ENCODE results near the gene SENP1. TPM values are rescaled to one million over a fixed set of nuclear protein-coding genes. Genes with fewer than 3 reads are reported as not detected.

SENP1 gene
- total RNA-seq, 1 donor from 2014 or later: 44.0 TPM

DNA sequence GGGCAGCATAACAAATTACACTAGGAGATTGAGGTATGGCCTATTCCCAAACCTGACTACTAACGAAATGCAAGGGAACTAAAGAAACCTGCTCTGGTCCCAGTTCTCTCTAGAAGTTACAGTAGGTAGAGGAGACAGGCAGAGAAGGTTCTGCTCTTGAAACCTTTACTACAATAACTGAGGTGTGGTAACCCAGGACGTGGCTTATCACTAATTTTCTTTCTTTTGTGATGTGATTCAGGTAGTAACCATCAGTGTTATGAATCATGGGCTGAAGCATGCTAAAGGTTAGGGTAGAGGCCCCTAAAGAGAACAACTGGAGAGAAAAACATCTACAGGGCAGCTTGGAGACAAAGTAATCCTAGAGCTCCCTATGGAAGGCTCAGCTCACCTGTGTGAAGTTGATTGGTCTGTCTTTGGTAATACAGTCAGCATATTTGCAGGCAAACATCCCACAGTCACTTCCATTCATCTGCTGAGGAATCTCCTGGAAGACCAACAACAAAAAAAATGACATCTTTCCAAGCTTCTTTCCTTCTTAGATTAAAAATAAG is 59.8 kb downstream of the SENP1 start:
- H3K4me3 Mint-ChIP-seq: no peak overlapping the region
- H3K4me1 Mint-ChIP-seq: no peaks in the 10 kb centered on the region
- H3K36me3 Mint-ChIP-seq (ENCODE audit: low read depth): peaks cover 20% of the 10 kb centered on the region

DNA sequence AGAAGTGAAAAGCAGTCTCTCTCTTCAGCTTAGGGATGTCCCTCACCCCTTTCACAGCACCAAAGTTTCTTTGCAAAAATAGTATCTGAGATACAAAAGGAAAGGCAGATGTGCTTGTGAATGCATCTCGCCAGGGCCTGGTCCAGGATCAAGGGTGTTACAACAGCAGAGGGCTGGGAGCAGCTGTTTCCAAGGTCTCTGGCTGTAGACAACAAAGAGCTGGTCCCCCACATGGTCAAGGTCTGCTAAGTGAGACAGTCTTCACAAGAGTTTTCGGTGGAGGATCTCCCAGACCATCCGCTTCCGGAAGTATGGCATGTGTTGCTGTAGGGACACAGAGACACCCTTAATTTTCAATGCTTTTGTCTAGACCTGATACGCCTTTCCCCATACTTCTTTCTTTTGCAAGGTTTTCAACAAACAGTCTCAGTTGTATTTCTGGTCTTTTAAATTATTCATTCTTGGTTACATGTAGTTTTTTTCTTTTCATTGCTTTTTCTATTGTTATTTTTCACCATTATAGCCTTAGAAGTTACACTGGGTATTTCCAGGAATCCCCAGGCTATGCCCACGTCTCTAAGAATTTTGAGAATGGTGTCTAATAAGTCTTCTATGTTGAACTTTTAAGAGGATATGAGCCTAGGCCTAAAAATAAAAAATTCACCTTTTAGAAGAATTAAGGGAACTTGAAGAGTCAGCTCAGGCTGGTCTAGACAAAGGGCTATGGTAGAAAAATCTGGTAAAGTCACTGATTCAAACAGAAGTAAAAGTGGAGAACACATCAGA is 60.6 kb downstream of the SENP1 start:
- no peak overlapping the region for H3K27ac Mint-ChIP-seq (ENCODE audit: unreplicated experiment)
- peaks cover 20% of the 10 kb centered on the region for H3K36me3 Mint-ChIP-seq (ENCODE audit: low read depth)

More for the DNA sequence above, 59.8 kb downstream of the SENP1 start:
- H3K27ac Mint-ChIP-seq (ENCODE audit: unreplicated experiment): no peak overlapping the region
- DNase-seq (ENCODE audit: low read depth, low spot score): no peak
- H3K27me3 Mint-ChIP-seq (ENCODE audit: low read depth): no peaks in the 10 kb centered on the region
- TF ChIP-seq, protein P1, sequence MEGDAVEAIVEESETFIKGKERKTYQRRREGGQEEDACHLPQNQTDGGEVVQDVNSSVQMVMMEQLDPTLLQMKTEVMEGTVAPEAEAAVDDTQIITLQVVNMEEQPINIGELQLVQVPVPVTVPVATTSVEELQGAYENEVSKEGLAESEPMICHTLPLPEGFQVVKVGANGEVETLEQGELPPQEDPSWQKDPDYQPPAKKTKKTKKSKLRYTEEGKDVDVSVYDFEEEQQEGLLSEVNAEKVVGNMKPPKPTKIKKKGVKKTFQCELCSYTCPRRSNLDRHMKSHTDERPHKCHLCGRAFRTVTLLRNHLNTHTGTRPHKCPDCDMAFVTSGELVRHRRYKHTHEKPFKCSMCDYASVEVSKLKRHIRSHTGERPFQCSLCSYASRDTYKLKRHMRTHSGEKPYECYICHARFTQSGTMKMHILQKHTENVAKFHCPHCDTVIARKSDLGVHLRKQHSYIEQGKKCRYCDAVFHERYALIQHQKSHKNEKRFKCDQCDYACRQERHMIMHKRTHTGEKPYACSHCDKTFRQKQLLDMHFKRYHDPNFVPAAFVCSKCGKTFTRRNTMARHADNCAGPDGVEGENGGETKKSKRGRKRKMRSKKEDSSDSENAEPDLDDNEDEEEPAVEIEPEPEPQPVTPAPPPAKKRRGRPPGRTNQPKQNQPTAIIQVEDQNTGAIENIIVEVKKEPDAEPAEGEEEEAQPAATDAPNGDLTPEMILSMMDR (conservative IDR thresholded peaks at IDR 0.05): no peak
- no peaks in the 10 kb centered on the region for H3K9me3 Mint-ChIP-seq

DNA sequence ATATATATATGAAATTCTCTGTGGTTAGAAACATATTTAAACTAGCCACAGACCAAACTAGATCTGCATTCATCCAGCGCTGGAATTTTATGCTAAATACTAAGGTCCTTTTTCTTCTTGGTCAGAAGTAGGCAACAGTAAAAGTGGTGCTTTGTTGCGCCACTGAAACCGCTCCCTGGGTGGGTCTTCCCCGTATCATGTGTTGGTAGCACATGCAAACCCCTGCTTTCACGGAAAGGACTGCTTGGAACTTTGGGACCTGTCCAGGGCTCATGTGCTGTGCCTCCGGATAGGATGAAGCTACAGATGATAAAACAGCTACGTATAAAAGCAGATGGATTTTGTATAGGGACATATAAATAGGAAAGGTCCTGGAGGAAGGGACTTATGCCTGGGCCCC is 61.5 kb downstream of the SENP1 start:
- Mint-ChIP-seq H3K27ac (ENCODE audit: unreplicated experiment) (no peak overlapping the region), H3K4me3 (no peak overlapping the region), H3K36me3 (ENCODE audit: low read depth) (peaks cover 15% of the 10 kb centered on the region), H3K27me3 (ENCODE audit: low read depth) (no peaks in the 10 kb centered on the region), H3K4me1 (peaks cover 10% of the 10 kb centered on the region), H3K9me3 (no peaks in the 10 kb centered on the region)
- DNase-seq (ENCODE audit: low read depth, low spot score): no peak
- TF ChIP-seq, protein P1 (conservative IDR thresholded peaks at IDR 0.05): no peak

More for the DNA sequence above, 60.6 kb downstream of the SENP1 start:
- Mint-ChIP-seq H3K4me3 (no peak overlapping the region), H3K9me3 (no peaks in the 10 kb centered on the region), H3K4me1 (peaks cover 4% of the 10 kb centered on the region), H3K27me3 (ENCODE audit: low read depth) (no peaks in the 10 kb centered on the region)
- no peak for DNase-seq (ENCODE audit: low read depth, low spot score)
- TF ChIP-seq, protein P1 (conservative IDR thresholded peaks at IDR 0.05): no peak

DNA sequence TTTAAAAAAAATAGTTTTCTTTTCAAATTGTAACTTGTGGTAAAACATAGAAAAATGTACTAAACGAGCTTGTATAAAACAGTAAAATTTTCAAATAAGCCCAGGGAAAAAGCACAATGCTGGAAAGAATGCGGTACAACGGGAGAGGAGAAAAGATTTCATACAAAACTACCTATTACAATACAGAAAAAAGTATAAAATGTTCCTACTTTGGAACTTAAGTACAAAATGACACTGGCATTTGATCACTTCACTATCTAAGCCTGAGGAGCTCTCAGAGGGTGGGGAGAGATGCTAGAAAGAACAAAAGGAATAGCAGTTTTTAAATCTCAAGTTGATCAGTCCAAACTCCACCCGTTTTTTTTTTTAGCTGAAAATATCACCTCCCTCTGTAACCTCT is 62.1 kb downstream of the SENP1 start:
- H3K4me3 Mint-ChIP-seq: no peak overlapping the region
- DNase-seq (ENCODE audit: low read depth, low spot score): no peak
- H3K27ac Mint-ChIP-seq (ENCODE audit: unreplicated experiment): no peak overlapping the region

DNA sequence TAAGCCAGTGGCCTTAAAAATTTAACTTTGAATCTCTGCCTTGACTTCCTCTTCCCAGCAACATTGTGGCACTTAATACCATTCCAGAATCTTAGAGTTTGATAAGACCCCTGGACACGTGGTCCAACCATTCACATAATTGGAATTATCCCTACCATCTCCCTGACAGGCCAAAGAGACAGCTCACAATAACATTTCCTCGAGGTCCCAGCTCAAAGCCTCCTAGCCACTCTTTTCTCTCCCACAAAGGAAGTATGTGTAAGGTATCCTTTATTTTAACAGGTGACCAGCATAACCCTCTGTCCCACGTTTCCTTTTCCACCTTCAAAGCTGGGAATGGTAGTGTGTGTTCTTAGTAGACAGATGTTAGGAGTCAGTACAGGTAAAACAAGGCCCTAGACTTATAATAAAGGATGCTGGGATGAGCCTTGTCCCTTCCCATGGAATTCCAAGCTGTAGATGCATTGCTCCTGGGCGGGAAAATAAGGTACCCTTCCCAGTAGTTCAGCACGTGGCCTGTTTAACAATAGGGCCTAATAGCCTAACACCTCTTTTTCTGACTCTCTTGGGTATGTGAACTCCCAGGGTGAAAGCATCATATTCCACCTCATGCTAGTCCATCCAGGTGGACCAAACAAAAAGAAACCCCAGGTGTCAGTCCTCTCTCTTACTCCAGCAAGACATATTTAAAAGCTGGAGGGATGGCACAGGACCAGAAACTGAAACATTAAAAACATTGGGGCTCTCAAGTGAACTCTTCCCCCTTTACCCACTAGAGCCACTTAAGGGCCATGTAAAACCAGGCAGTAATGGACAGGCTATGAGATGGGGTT is 64.1 kb downstream of the SENP1 start:
- no peaks in the 10 kb centered on the region for H3K27me3 Mint-ChIP-seq (ENCODE audit: low read depth)
- H3K27ac Mint-ChIP-seq (ENCODE audit: unreplicated experiment): no peak overlapping the region
- no peaks in the 10 kb centered on the region for H3K9me3 Mint-ChIP-seq
- H3K4me1 Mint-ChIP-seq: peaks cover 36% of the 10 kb centered on the region
- TF ChIP-seq, protein P1 (conservative IDR thresholded peaks at IDR 0.05): no peak
- H3K36me3 Mint-ChIP-seq (ENCODE audit: low read depth): peaks cover 10% of the 10 kb centered on the region
- DNase-seq (ENCODE audit: low read depth, low spot score): no peak
- H3K4me3 Mint-ChIP-seq: no peak overlapping the region

More for the DNA sequence above, 62.1 kb downstream of the SENP1 start:
- TF ChIP-seq, protein P1 (conservative IDR thresholded peaks at IDR 0.05): no peak
- Mint-ChIP-seq H3K9me3 (no peaks in the 10 kb centered on the region), H3K36me3 (ENCODE audit: low read depth) (peaks cover 15% of the 10 kb centered on the region), H3K4me1 (peaks cover 16% of the 10 kb centered on the region), H3K27me3 (ENCODE audit: low read depth) (no peaks in the 10 kb centered on the region)

All from neural crest cell (in vitro differentiated cells).